OCI-LY1 (cell line): ENCODE measurements around the gene CCDC102B.

Experiments
- H2AFZ ChIP-seq: fragments of 200-600 bp; sonication (generic), shearing (Covaris generic); 2 replicates; pipeline ENCODE4 v1.6.0; 2014; ENCODE audit warnings: antibody characterized with exemption, mild to moderate bottlenecking, low read length
- H3F3A ChIP-seq: fragments of 200-600 bp; sonication (generic), shearing (Covaris generic); 2 replicates; pipeline ENCODE4 v1.6.0; 2014; ENCODE audit warnings: mild to moderate bottlenecking, antibody characterized with exemption, low read length, moderate library complexity; ENCODE audit not compliant: insufficient read depth
- H3K27ac ChIP-seq: fragments of 200-600 bp; sonication (generic); 2 replicates; pipeline ENCODE4 v1.5.1; 2014; ENCODE audit warnings: low read length, mixed run types, mild to moderate bottlenecking, low read depth; ENCODE audit not compliant: poor library complexity, severe bottlenecking
- H3K27me3 ChIP-seq: fragments of 200-600 bp; sonication (generic); 2 replicates; pipeline ENCODE4 v1.6.0; 2014; ENCODE audit warnings: antibody characterized with exemption, mild to moderate bottlenecking, low read length, moderate library complexity; ENCODE audit not compliant: insufficient read depth
- H3K36me3 ChIP-seq: fragments of 200-600 bp; sonication (generic); 2 replicates; pipeline ENCODE4 v1.6.1; 2014; ENCODE audit warnings: mild to moderate bottlenecking, antibody characterized with exemption, low read length, moderate library complexity, mixed read lengths; ENCODE audit not compliant: insufficient read depth
- H3K4me1 ChIP-seq: fragments of 200-600 bp; sonication (generic); 2 replicates; pipeline ENCODE4 v1.5.1; 2014; ENCODE audit warnings: mild to moderate bottlenecking, low read length, moderate library complexity; ENCODE audit not compliant: insufficient read depth, severe bottlenecking
- H3K4me2 ChIP-seq: fragments of 200-600 bp; sonication (generic), shearing (Covaris generic); 2 replicates; pipeline ENCODE4 v1.6.1; 2014; ENCODE audit warnings: low read length
- H3K4me3 ChIP-seq: fragments of 200-600 bp; sonication (generic); 2 replicates; pipeline ENCODE4 v1.5.1; 2014; ENCODE audit warnings: low read length, low read depth, mild to moderate bottlenecking, mixed read lengths; ENCODE audit not compliant: poor library complexity, severe bottlenecking
- H3K79me2 ChIP-seq: fragments of 200-600 bp; shearing (Covaris generic); 2 replicates; pipeline ENCODE4 v1.6.1; 2016; ENCODE audit warnings: mixed run types, low read length, mixed read lengths; ENCODE audit not compliant: insufficient read depth
- H3K9ac ChIP-seq: fragments of 200-600 bp; sonication (generic), shearing (Covaris generic); 2 replicates; pipeline ENCODE4 v1.6.1; 2014; ENCODE audit warnings: mild to moderate bottlenecking, low read length, mixed read lengths
- H3K9me2 ChIP-seq: fragments of 200-600 bp; sonication (generic), shearing (Covaris generic); 2 replicates; pipeline ENCODE4 v1.6.1; 2014; ENCODE audit warnings: low read depth, mild to moderate bottlenecking, low read length, mixed read lengths
- H3K9me3 ChIP-seq: fragments of 200-600 bp; shearing (Covaris generic); 2 replicates; pipeline ENCODE4 v1.6.1; 2014; ENCODE audit warnings: low read length, mixed read lengths
- H4K20me1 ChIP-seq: fragments of 200-600 bp; sonication (generic), shearing (Covaris generic); 2 replicates; pipeline ENCODE4 v1.6.0; 2016; ENCODE audit warnings: mild to moderate bottlenecking, low read length; ENCODE audit not compliant: insufficient read depth
- CTCF ChIP-seq: fragments of 200-600 bp; sonication (generic), shearing (Covaris generic); IDR thresholded peaks from 2 replicates; pipeline ENCODE4 v1.5.1; 2017; ENCODE audit warnings: mild to moderate bottlenecking, antibody characterized with exemption, low read length, moderate library complexity, mixed read lengths
- EZH2 ChIP-seq: fragments of 200-600 bp; sonication (generic), shearing (Covaris generic); IDR thresholded peaks from 2 replicates; pipeline ENCODE4 v1.8.0; 2017; ENCODE audit warnings: borderline replicate concordance, mixed run types, mild to moderate bottlenecking, antibody characterized with exemption, low read length, moderate library complexity, mixed read lengths

The CCDC102B gene

GRCh38 chr18:68848242-68848641 is 50.4 kb downstream of the CCDC102B start:
- H3K4me2 ChIP-seq = no peak overlapping the region
- H3K36me3 ChIP-seq = no peaks in the 10 kb centered on the region
- no peaks in the 10 kb centered on the region for H3F3A ChIP-seq
- H3K9me3 ChIP-seq = no peaks in the 10 kb centered on the region
- H3K4me1 ChIP-seq = no peaks in the 10 kb centered on the region
- H4K20me1 ChIP-seq = no peaks in the 10 kb centered on the region
- no peak overlapping the region for H3K4me3 ChIP-seq
- no peaks in the 10 kb centered on the region for H3K9me2 ChIP-seq
- no peak overlapping the region for H3K27ac ChIP-seq
- H3K27me3 ChIP-seq = no peaks in the 10 kb centered on the region
- H2AFZ ChIP-seq = no peak overlapping the region
- no peak for TF ChIP-seq EZH2
- no peak for TF ChIP-seq CTCF
- H3K79me2 ChIP-seq = no peaks in the 10 kb centered on the region
- H3K9ac ChIP-seq = no peak overlapping the region

GRCh38 chr18:68854786-68855391 is 57.0 kb downstream of the CCDC102B start:
- TF ChIP-seq CTCF (no peak), EZH2 (no peak)
- H3K4me2 ChIP-seq = no peak overlapping the region
- H4K20me1 ChIP-seq = no peaks in the 10 kb centered on the region
- H3K9ac ChIP-seq = no peak overlapping the region
- H3F3A ChIP-seq = no peaks in the 10 kb centered on the region
- no peak overlapping the region for H3K27ac ChIP-seq
- no peak overlapping the region for H2AFZ ChIP-seq
- no peaks in the 10 kb centered on the region for H3K9me3 ChIP-seq
- no peak overlapping the region for H3K4me3 ChIP-seq
- H3K4me1 ChIP-seq = no peaks in the 10 kb centered on the region
- no peaks in the 10 kb centered on the region for H3K27me3 ChIP-seq
- H3K36me3 ChIP-seq = no peaks in the 10 kb centered on the region
- no peaks in the 10 kb centered on the region for H3K9me2 ChIP-seq
- no peaks in the 10 kb centered on the region for H3K79me2 ChIP-seq

GRCh38 chr18:68855491-68855890 is 57.6 kb downstream of the CCDC102B start:
- Histone ChIP-seq H3K9ac (no peak overlapping the region), H3K27me3 (no peaks in the 10 kb centered on the region), H3K9me2 (no peaks in the 10 kb centered on the region), H3K9me3 (no peaks in the 10 kb centered on the region), H2AFZ (no peak overlapping the region), H4K20me1 (no peaks in the 10 kb centered on the region), H3K27ac (no peak overlapping the region), H3K4me2 (no peak overlapping the region), H3K4me1 (no peaks in the 10 kb centered on the region), H3K36me3 (no peaks in the 10 kb centered on the region), H3F3A (no peaks in the 10 kb centered on the region), H3K4me3 (no peak overlapping the region), H3K79me2 (no peaks in the 10 kb centered on the region)
- no peak for TF ChIP-seq EZH2
- TF ChIP-seq CTCF = no peak
